Common myeloid progenitor, CD34-positive (primary cell): Measurements from ENCODE around the gene CSRP1.
A peak's percentile ranks its signal among the peaks of the same experiment; 100 is the strongest.

Experiments used
- CTCF ChIA-PET: fragments of 350-600 bp; sonication (Branson Sonifier 250); formaldehyde crosslinking; loops from one replicate; lab custom pipeline; 2021; ENCODE audit warnings: antibody characterized with exemption; lab: Charles Lee
- POLR2A ChIA-PET: fragments of 350-600 bp; sonication (Branson Sonifier 250); formaldehyde crosslinking; loops from one replicate; lab custom pipeline; 2021; ENCODE audit warnings: antibody characterized with exemption; lab: Charles Lee
- DNase-seq, 3 donors: peaks; one replicate each; pipeline versions ENCODE4 v3.0.0 to v3.0.0-alpha.2; 2013
- H3K27ac ChIP-seq, 2 experiments: 1 replicate in 1 of 2; 2 replicates in 1 of 2; pipeline ENCODE4 v1.7.0; 2013; ENCODE audit warnings: inconsistent platforms in 2 of 2, low read length in 2 of 2, mild to moderate bottlenecking in 2 of 2, low read depth in 1 of 2, moderate library complexity in 1 of 2; ENCODE audit not compliant: severe bottlenecking in 2 of 2, insufficient read depth in 1 of 2, poor library complexity in 1 of 2
- H3K27me3 ChIP-seq, 5 experiments: replicated peaks in 2 of 5; 1 replicate in 3 of 5; 2 replicates in 2 of 5; pipeline versions ENCODE4 v1.6.1 to v1.7.0; 2013; ENCODE audit warnings: low read length in 4 of 5, mild to moderate bottlenecking in 2 of 5, moderate library complexity in 2 of 5, inconsistent platforms in 1 of 5; ENCODE audit not compliant: insufficient read depth in 5 of 5, control insufficient read depth in 4 of 5
- H3K36me3 ChIP-seq, 4 experiments: 1 replicate in 2 of 4; 2 replicates in 2 of 4; pipeline versions ENCODE4 v1.6.1 to v1.7.0; 2013; ENCODE audit warnings: low read length in 3 of 4, control low read depth in 1 of 4, mild to moderate bottlenecking in 1 of 4; ENCODE audit not compliant: control insufficient read depth in 4 of 4, insufficient read depth in 4 of 4
- H3K4me1 ChIP-seq, 4 experiments: 1 replicate in 3 of 4; 2 replicates in 1 of 4; pipeline versions ENCODE4 v1.6.1 to v1.7.1; 2013; ENCODE audit warnings: low read length in 3 of 4, mild to moderate bottlenecking in 3 of 4, control low read depth in 1 of 4, inconsistent platforms in 1 of 4, moderate library complexity in 1 of 4; ENCODE audit not compliant: control insufficient read depth in 4 of 4, insufficient read depth in 4 of 4; ENCODE audit errors: control extremely low read depth in 1 of 4
- H3K4me3 ChIP-seq, 7 experiments: 1 replicate in 4 of 7; 2 replicates in 3 of 7; pipeline versions ENCODE4 v1.5.1 to v1.7.0; 2013; ENCODE audit warnings: mild to moderate bottlenecking in 7 of 7, low read length in 6 of 7, moderate library complexity in 6 of 7, inconsistent platforms in 2 of 7, low read depth in 2 of 7, control low read depth in 1 of 7; ENCODE audit not compliant: insufficient read depth in 4 of 7, control insufficient read depth in 1 of 7; ENCODE audit errors: extremely low read depth in 1 of 7
- H3K9me3 ChIP-seq, 5 experiments: 1 replicate in 4 of 5; 2 replicates in 1 of 5; pipeline versions ENCODE4 v1.6.1 to v1.7.1; 2013; ENCODE audit warnings: low read length in 4 of 5, mild to moderate bottlenecking in 2 of 5, inconsistent platforms in 1 of 5, low read depth in 1 of 5, moderate library complexity in 1 of 5; ENCODE audit not compliant: control insufficient read depth in 4 of 5, insufficient read depth in 2 of 5; ENCODE audit errors: control extremely low read depth in 1 of 5
- WGBS: methylation state at CpG from one replicate; pipeline ENCODE4 v1.1.5; 2013; ENCODE audit not compliant: insufficient coverage; 5-methylcytosine and 5-hydroxymethylcytosine counted together

Gene CSRP1

GRCh38 chr1:201459052-201459451, 47.9 kb downstream of the CSRP1 start:
- POLR2A ChIA-PET: no interaction called here
- H3K27me3 ChIP-seq: no peaks in the 10 kb centered on the region
- peaks cover 0 to 23% (median 9%) of the 10 kb centered on the region in 4 experiments for H3K4me1 ChIP-seq
- 100% methylated on average over 3 of the region's 3 CpGs for WGBS
- no peaks in the 10 kb centered on the region for H3K9me3 ChIP-seq
- no peaks in the 10 kb centered on the region for H3K36me3 ChIP-seq
- no peak overlapping the region for H3K27ac ChIP-seq
- DNase-seq: no peak
- CTCF ChIA-PET: interaction anchor here (1.1 to 5.0 kb wide), 5 partner anchors 10 to 17 kb away, joined by 3 to 17 read pairs (median 6); partner anchors contain the start of gene PHLDA3
- H3K4me3 ChIP-seq: no peak overlapping the region

- CTCF ChIA-PET: interaction anchor here (1.6 to 18.3 kb wide), 4 partner anchors 9 to 25 kb away, joined by 6 to 353 read pairs (median 16); partner anchors contain the start of gene PHLDA3
- Histone ChIP-seq H3K4me3 (no peak overlapping the region), H3K27ac (no peak overlapping the region), H3K9me3 (peaks cover 0 to 2% (median 0%) of the 10 kb centered on the region in 5 experiments), H3K27me3 (no peaks in the 10 kb centered on the region), H3K4me1 (peaks cover 0 to 26% (median 9%) of the 10 kb centered on the region in 4 experiments), H3K36me3 (no peaks in the 10 kb centered on the region)
- POLR2A ChIA-PET: no interaction called here
- no peak for DNase-seq
- WGBS: 86% methylated on average over 3 of the region's 4 CpGs
Observed at GRCh38 chr1:201457508-201457960, 49.4 kb downstream of the CSRP1 start.

- POLR2A ChIA-PET: interaction anchor here (1.0 kb wide), 1 partner anchor 9 kb away, joined by 3 read pairs; no protein-coding TSS in a partner anchor
- Histone ChIP-seq H3K4me1 (peaks cover 0 to 26% (median 10%) of the 10 kb centered on the region in 4 experiments), H3K27me3 (no peaks in the 10 kb centered on the region), H3K27ac (no peak overlapping the region), H3K4me3 (no peak overlapping the region), H3K9me3 (peaks cover 0 to 2% (median 0%) of the 10 kb centered on the region in 5 experiments), H3K36me3 (no peaks in the 10 kb centered on the region)
- WGBS: 67% methylated on average over 4 of the region's 11 CpGs
- CTCF ChIA-PET: interaction anchor here (0.8 to 18.3 kb wide), 8 partner anchors 8 to 56 kb away, joined by 3 to 353 read pairs (median 4); partner anchors contain the start of gene PHLDA3
- DNase-seq: peak in 2 of 3 donors; percentile 77 to 81
Observed at GRCh38 chr1:201456499-201457309, 50.2 kb downstream of the CSRP1 start.

GRCh38 chr1:201455098-201455497, 51.8 kb downstream of the CSRP1 start:
- Histone ChIP-seq H3K4me1 (peaks cover 0 to 36% (median 21%) of the 10 kb centered on the region in 4 experiments), H3K9me3 (peaks cover 0 to 2% (median 0%) of the 10 kb centered on the region in 5 experiments), H3K27ac (no peak overlapping the region), H3K27me3 (no peaks in the 10 kb centered on the region), H3K36me3 (no peaks in the 10 kb centered on the region), H3K4me3 (no peak overlapping the region)
- CTCF ChIA-PET: interaction anchor here (1.1 to 18.3 kb wide), 7 partner anchors 9 to 58 kb away, joined by 3 to 353 read pairs (median 6); partner anchors contain the start of gene PHLDA3
- no peak for DNase-seq
- WGBS: 79% methylated on average over 6 of the region's 6 CpGs
- POLR2A ChIA-PET: no interaction called here

GRCh38 chr1:201454608-201455007, 52.3 kb downstream of the CSRP1 start:
- CTCF ChIA-PET: interaction anchor here (1.1 to 18.3 kb wide), 4 partner anchors 9 to 28 kb away, joined by 3 to 353 read pairs (median 10); no protein-coding TSS in a partner anchor
- no peak for DNase-seq
- WGBS: 100% methylated on average over 2 of the region's 4 CpGs
- POLR2A ChIA-PET: no interaction called here
- H3K4me3 ChIP-seq: no peak overlapping the region
- no peaks in the 10 kb centered on the region for H3K27me3 ChIP-seq
- no peak overlapping the region for H3K27ac ChIP-seq
- peaks cover 0 to 2% (median 0%) of the 10 kb centered on the region in 5 experiments for H3K9me3 ChIP-seq
- peaks cover 0 to 36% (median 21%) of the 10 kb centered on the region in 4 experiments for H3K4me1 ChIP-seq
- no peaks in the 10 kb centered on the region for H3K36me3 ChIP-seq

GRCh38 chr1:201452866-201453265, 54.1 kb downstream of the CSRP1 start:
- Histone ChIP-seq H3K4me3 (no peak overlapping the region), H3K4me1 (peaks cover 0 to 41% (median 24%) of the 10 kb centered on the region in 4 experiments), H3K9me3 (peaks cover 0 to 2% (median 0%) of the 10 kb centered on the region in 5 experiments), H3K27me3 (no peaks in the 10 kb centered on the region), H3K27ac (no peak overlapping the region), H3K36me3 (no peaks in the 10 kb centered on the region)
- 49% methylated on average over 3 of the region's 4 CpGs for WGBS
- DNase-seq: peak in 2 of 3 donors; percentile 9 to 27
- ChIA-PET CTCF (interaction anchor here (1.1 to 18.3 kb wide), 5 partner anchors 14 to 61 kb away, joined by 3 to 353 read pairs (median 5); no protein-coding TSS in a partner anchor), POLR2A (no interaction called here)
